Measurements from ENCODE around the gene CFAP410. TPM values are rescaled to one million over a fixed set of nuclear protein-coding genes. Genes with fewer than 3 reads are reported as not detected.
"Not testable (repeated sequence)": the region's sequence is repeated elsewhere in the genome, so short reads cannot be mapped to it uniquely, and the experiment has no call there.

CFAP410 gene
- total RNA-seq, 1 experiment from 2014 or later = 10.1 TPM

DNA sequence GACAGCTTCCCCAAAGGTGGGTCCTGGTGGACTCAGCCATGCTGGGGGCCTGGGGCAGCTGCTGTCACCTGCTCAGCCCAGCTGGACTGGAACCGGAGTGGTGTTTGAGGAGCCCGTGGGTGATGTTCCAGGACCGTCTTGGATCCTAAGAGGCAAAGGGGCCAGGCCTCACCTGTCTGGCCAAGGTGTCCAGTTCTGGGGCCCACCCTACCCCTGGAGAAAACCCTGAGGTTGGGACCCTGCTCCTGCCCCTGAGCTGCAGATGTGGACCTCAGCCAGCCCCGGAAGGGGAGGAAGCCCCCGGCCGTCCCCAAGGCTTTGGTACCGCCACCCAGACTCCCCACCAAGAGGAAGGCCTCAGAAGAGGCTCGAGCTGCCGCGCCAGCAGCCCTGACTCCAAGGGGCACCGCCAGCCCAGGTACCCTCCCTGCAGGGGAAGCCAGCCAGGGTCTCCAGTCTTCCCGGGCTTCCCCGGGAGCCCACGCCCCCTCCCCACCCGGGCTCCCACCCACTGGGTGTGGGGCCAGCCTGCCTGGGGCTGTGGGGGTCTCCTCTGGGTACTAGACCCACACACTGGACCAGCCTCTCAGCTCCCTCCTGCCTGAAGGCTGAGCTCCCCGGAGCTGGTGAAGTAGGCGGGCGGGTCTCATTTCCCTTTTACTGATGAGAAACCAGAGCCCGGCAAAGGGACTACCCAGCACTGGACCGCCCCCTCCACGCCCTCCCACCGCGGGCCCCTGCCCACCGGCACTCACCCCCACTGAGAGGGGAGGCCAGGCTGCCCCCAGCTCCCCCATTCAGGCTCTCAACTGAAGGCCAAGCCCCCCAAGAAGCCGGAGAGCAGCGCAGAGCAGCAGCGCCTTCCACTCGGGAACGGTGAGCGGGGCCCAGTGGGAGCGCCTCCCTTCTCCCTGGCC, 52.2 kb downstream of the CFAP410 start:
- no peaks in the 10 kb centered on the region for H3K36me3 Mint-ChIP-seq (ENCODE audit: insufficient read depth, unreplicated experiment)
- no peaks in the 10 kb centered on the region for H3K27me3 Mint-ChIP-seq (ENCODE audit: insufficient read depth, unreplicated experiment)
- DNase-seq (ENCODE audit: unreplicated experiment) = no peak
- H3K27ac Mint-ChIP-seq (ENCODE audit: low read depth, unreplicated experiment) = no peak overlapping the region
- H3K4me1 Mint-ChIP-seq (ENCODE audit: insufficient read depth, unreplicated experiment) = no peaks in the 10 kb centered on the region
- intact Hi-C loops (cut with micrococcal nuclease) = no loop called here
- no peaks in the 10 kb centered on the region for H3K9me3 Mint-ChIP-seq (ENCODE audit: unreplicated experiment)
- H3K4me3 Mint-ChIP-seq (ENCODE audit: unreplicated experiment) = no peak overlapping the region
- TF ChIP-seq, protein P1, sequence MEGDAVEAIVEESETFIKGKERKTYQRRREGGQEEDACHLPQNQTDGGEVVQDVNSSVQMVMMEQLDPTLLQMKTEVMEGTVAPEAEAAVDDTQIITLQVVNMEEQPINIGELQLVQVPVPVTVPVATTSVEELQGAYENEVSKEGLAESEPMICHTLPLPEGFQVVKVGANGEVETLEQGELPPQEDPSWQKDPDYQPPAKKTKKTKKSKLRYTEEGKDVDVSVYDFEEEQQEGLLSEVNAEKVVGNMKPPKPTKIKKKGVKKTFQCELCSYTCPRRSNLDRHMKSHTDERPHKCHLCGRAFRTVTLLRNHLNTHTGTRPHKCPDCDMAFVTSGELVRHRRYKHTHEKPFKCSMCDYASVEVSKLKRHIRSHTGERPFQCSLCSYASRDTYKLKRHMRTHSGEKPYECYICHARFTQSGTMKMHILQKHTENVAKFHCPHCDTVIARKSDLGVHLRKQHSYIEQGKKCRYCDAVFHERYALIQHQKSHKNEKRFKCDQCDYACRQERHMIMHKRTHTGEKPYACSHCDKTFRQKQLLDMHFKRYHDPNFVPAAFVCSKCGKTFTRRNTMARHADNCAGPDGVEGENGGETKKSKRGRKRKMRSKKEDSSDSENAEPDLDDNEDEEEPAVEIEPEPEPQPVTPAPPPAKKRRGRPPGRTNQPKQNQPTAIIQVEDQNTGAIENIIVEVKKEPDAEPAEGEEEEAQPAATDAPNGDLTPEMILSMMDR (IDR thresholded peaks at IDR 0.05; ENCODE audit: unreplicated experiment) = no peak
- no TSS peak for BruUV-seq (replicated peaks)
- POLR2A ChIA-PET = no interaction called here
- CTCF ChIA-PET = interaction anchor here (1.0 kb wide), 1 partner anchor 51 kb away, joined by 4 read pairs; no protein-coding TSS in a partner anchor

DNA sequence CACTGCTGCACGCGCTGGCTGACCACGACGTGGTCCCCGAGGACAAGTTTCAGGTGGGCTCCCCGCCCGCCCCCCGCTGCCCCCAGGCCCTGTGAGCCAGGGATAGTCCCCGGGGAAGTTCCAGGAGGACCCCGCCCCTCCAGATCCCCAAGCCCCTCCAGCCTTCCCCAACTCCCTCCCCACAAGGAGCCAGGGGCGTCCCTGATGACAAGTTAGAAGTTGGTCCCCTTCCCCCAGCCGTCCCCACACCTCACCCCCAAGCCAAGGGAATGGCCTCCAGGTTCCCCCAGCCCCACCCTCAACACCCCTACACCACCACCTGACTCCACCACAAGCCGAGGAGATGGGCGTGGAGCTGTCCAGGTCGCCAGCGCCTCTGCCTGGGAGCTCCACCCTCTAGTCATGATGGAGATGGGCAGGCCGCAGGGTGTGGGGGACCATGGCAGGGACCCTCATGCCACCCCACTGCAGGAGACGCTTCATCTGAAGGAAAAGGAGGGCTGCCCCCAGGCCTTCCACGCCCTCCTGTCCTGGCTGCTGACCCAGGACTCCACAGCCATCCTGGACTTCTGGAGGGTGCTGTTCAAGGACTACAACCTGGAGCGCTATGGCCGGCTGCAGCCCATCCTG, 53.0 kb downstream of the CFAP410 start:
- H3K36me3 Mint-ChIP-seq (ENCODE audit: insufficient read depth, unreplicated experiment) = no peaks in the 10 kb centered on the region
- no peaks in the 10 kb centered on the region for H3K4me1 Mint-ChIP-seq (ENCODE audit: insufficient read depth, unreplicated experiment)
- intact Hi-C loops (cut with micrococcal nuclease) = no loop called here
- BruUV-seq (replicated peaks) = no TSS peak
- H3K9me3 Mint-ChIP-seq (ENCODE audit: unreplicated experiment) = no peaks in the 10 kb centered on the region
- no peak overlapping the region for H3K27ac Mint-ChIP-seq (ENCODE audit: low read depth, unreplicated experiment)
- no peak overlapping the region for H3K4me3 Mint-ChIP-seq (ENCODE audit: unreplicated experiment)
- no peaks in the 10 kb centered on the region for H3K27me3 Mint-ChIP-seq (ENCODE audit: insufficient read depth, unreplicated experiment)
- CTCF ChIA-PET = no interaction called here
- TF ChIP-seq, protein P1 (IDR thresholded peaks at IDR 0.05; ENCODE audit: unreplicated experiment) = no peak
- POLR2A ChIA-PET = no interaction called here
- no peak for DNase-seq (ENCODE audit: unreplicated experiment)

DNA sequence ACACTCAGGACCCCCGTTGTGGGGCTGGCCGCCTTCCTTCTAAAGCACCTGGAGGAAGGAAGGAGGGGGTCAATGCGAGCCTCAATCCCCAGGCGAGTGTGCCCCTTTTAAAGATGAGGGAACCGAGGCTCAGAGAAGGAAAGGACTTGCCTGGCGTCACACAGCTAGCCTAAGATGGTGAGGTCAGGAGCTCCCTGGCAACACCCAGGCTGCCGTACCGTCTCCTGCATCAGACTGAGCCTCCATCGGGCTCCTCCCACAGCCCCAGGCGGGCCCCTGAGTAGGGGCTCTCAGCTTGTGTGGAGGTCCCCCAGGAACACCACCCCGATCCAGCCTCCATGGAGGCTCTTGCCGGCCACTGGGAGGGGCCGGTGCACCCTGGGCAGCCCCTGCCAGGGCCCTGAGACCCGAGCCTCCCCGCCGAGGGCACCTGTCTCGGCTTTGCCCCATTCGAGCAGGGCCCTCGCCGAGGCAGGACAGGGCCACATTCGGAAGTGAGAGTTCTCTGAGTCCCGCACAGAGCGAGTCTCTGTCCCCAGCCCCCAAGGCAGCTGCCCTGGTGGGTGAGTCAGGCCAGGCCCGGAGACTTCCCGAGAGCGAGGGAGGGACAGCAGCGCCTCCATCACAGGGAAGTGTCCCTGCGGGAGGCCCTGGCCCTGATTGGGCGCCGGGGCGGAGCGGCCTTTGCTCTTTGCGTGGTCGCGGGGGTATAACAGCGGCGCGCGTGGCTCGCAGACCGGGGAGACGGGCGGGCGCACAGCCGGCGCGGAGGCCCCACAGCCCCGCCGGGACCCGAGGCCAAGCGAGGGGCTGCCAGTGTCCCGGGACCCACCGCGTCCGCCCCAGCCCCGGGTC, 53.8 kb downstream of the CFAP410 start, which contains the start of gene AIRE:
Gene AIRE (plus strand): TSS at position 739 of the 855 bp plus-strand sequence. CDS start 131 bp downstream, outside the sequence.
- Mint-ChIP-seq H3K4me1 (ENCODE audit: insufficient read depth, unreplicated experiment) (no peaks in the 10 kb centered on the region), H3K27ac (ENCODE audit: low read depth, unreplicated experiment) (no peak within 1 kb of the TSS), H3K9me3 (ENCODE audit: unreplicated experiment) (no peaks in the 10 kb centered on the region), H3K4me3 (ENCODE audit: unreplicated experiment) (no peak within 1 kb of the TSS), H3K27me3 (ENCODE audit: insufficient read depth, unreplicated experiment) (no peaks in the 10 kb centered on the region), H3K36me3 (ENCODE audit: insufficient read depth, unreplicated experiment) (no peaks in the 10 kb centered on the region)
- TF ChIP-seq, protein P1 (IDR thresholded peaks at IDR 0.05; ENCODE audit: unreplicated experiment) = no peak
- no peak for DNase-seq (ENCODE audit: unreplicated experiment)
- BruUV-seq (replicated peaks) = no TSS peak
- intact Hi-C loops (cut with micrococcal nuclease) = no loop called here
- CTCF ChIA-PET = interaction anchor here (0.7 kb wide), 1 partner anchor 17 kb away, joined by 3 read pairs; no protein-coding TSS in a partner anchor
- POLR2A ChIA-PET = no interaction called here

DNA sequence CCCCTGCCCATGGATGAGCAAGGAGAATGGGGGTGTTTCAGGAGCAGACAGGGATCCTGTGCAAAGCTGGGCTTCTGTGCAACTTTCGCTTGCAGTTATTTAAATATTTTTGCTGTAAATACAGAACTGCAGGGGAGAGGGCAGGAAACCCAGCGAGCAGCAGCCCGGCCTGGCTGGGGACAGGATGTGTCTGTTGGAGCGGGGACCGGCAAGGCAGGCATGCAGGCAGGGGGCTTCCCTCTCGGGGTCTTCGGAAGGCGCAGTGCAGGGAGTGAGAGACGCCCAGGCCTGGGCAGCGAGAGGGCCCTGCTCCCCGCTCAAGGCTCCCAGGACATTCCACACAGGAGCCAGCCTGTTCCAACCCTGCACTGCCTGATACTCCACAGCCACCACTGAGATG, 55.2 kb downstream of the CFAP410 start:
- Mint-ChIP-seq H3K4me3 (ENCODE audit: unreplicated experiment) (no peak overlapping the region), H3K36me3 (ENCODE audit: insufficient read depth, unreplicated experiment) (no peaks in the 10 kb centered on the region), H3K27me3 (ENCODE audit: insufficient read depth, unreplicated experiment) (no peaks in the 10 kb centered on the region), H3K4me1 (ENCODE audit: insufficient read depth, unreplicated experiment) (no peaks in the 10 kb centered on the region), H3K27ac (ENCODE audit: low read depth, unreplicated experiment) (no peak overlapping the region), H3K9me3 (ENCODE audit: unreplicated experiment) (no peaks in the 10 kb centered on the region)
- no TSS peak for BruUV-seq (replicated peaks)
- CTCF ChIA-PET = no interaction called here
- intact Hi-C loops (cut with micrococcal nuclease) = no loop called here
- TF ChIP-seq, protein P1 (IDR thresholded peaks at IDR 0.05; ENCODE audit: unreplicated experiment) = no peak
- DNase-seq (ENCODE audit: unreplicated experiment) = no peak
- POLR2A ChIA-PET = no interaction called here

DNA sequence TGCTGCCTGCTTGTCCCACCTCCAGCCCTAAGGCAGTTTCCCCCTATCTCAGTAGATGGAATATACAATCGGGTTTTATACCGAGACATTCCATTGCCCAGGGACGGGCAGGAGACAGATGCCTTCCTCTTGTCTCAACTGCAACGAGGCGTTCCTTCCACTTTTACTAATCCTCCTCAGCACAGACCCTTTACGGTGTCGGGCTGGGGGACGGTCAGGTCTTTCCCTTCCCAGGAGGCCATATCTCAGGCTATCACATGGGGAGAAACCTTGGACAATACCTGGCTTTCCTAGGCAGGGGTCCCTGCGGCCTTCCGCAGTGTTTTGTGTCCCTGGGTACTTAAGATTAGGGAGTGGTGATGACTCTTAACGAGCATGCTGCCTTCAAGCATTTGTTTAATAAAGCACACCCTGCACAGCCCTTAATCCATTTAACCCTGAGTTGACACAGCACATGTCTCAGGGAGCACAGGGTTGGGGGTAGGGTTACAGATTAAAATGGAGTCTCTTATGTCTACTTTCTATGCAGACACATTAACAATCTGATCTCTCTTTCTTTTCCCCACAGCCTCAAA, 55.9 kb downstream of the CFAP410 start:
- POLR2A ChIA-PET; H3K4me1 Mint-ChIP-seq (ENCODE audit: insufficient read depth, unreplicated experiment); DNase-seq (ENCODE audit: unreplicated experiment); BruUV-seq (replicated peaks); H3K36me3 Mint-ChIP-seq (ENCODE audit: insufficient read depth, unreplicated experiment); H3K4me3 Mint-ChIP-seq (ENCODE audit: unreplicated experiment); intact Hi-C loops (cut with micrococcal nuclease); H3K9me3 Mint-ChIP-seq (ENCODE audit: unreplicated experiment); H3K27me3 Mint-ChIP-seq (ENCODE audit: insufficient read depth, unreplicated experiment); CTCF ChIA-PET; H3K27ac Mint-ChIP-seq (ENCODE audit: low read depth, unreplicated experiment): not testable (repeated sequence)

All from MCF 10A (cell line).